ENCODE measurements around the gene FLOT2. TPM values are rescaled to one million over a fixed set of nuclear protein-coding genes. Genes with fewer than 3 reads are reported as not detected.

FLOT2 gene
- polyA plus RNA-seq, 3 donors from 2014 or later: 275 to 360 (median 296) TPM

DNA sequence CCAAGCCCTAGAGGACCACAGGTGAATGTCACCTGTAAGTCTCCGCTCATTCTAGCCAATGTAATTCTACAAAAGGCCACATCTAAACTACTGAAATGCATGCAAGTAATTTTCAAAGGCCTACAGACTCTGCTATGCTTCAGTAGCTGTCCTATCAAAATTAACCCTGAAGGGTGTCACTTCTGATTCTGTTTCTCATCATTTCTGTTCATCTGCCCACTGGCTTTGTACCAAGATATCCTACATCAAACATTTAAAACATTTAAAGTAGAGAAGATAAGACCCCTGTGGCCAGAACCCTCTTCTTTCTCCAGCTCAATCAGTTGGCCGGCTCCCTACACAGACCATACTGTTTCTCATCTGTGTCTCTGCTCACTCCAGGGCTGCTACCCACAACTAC is 32.3 kb upstream of the FLOT2 start:
- no peaks in the 10 kb centered on the region for H3K9me3 Mint-ChIP-seq
- peaks cover 55 to 67% of the 10 kb centered on the region in 2 donors for H3K4me1 Mint-ChIP-seq
- H3K27ac Mint-ChIP-seq: peak overlapping the region; percentile 30 to 94 (median 79)
- peaks cover 0 to 15% (median 8%) of the 10 kb centered on the region in 3 donors for H3K36me3 Mint-ChIP-seq
- H3K27me3 Mint-ChIP-seq (ENCODE audit: low read depth in 3 of 3): peaks cover 3 to 9% (median 5%) of the 10 kb centered on the region in 3 donors
- no peak for DNase-seq
- H3K4me3 Mint-ChIP-seq: no peak overlapping the region

DNA sequence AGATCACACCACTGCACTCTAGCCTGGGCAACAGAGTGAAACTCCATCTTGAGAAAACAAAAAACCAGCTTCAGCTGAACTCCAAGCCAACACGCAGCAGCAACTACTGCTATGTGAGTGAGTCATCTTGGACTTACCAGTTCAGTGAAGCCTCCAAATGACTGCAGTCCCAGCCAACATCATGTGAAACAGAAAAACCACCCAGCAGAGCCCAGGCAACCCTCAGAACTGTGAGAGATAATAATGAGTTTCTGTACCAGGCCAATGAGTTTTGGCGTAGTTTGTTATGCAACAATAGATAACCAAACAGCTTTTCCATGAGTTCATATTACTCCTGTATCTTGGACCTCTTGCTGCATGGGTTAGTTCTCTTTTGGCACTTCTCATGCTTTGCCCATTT is 30.5 kb upstream of the FLOT2 start:
- Mint-ChIP-seq H3K9me3 (no peaks in the 10 kb centered on the region), H3K36me3 (peaks cover 6 to 22% (median 17%) of the 10 kb centered on the region in 3 donors), H3K27me3 (ENCODE audit: low read depth in 3 of 3) (peaks cover 3 to 11% (median 5%) of the 10 kb centered on the region in 3 donors), H3K4me3 (no peak overlapping the region), H3K4me1 (peaks cover 61 to 70% of the 10 kb centered on the region in 2 donors), H3K27ac (peak overlapping the region; percentile 95 to 99 (median 97))
- DNase-seq: no peak

DNA sequence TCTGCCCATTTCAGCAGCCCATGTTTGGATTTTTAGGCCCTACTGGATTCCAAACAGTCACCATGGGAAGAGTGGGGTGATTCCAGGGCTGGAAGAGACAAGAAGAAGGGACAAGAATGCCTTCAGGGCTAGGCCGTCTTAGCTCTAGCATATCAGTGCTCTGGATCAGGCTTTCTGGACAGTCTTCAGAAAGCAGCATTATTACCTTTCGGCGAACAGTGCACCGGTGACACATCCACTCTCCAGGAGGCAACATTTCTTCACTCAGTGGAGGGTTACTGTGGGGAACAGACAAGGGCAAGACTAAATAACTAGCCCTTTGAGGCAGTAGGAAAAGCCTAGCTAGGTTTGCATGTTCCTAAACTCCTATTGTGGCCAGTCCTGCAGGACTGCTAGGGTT is 29.3 kb upstream of the FLOT2 start:
- DNase-seq: no peak
- H3K27ac Mint-ChIP-seq: peak overlapping the region; percentile 95 to 99 (median 97)
- peak overlapping the region; percentile 37 to 76 (median 63) for H3K4me3 Mint-ChIP-seq
- peaks cover 12 to 29% (median 23%) of the 10 kb centered on the region in 3 donors for H3K36me3 Mint-ChIP-seq
- peaks cover 3 to 13% (median 7%) of the 10 kb centered on the region in 3 donors for H3K27me3 Mint-ChIP-seq (ENCODE audit: low read depth in 3 of 3)
- peaks cover 66 to 76% of the 10 kb centered on the region in 2 donors for H3K4me1 Mint-ChIP-seq
- H3K9me3 Mint-ChIP-seq: no peaks in the 10 kb centered on the region

DNA sequence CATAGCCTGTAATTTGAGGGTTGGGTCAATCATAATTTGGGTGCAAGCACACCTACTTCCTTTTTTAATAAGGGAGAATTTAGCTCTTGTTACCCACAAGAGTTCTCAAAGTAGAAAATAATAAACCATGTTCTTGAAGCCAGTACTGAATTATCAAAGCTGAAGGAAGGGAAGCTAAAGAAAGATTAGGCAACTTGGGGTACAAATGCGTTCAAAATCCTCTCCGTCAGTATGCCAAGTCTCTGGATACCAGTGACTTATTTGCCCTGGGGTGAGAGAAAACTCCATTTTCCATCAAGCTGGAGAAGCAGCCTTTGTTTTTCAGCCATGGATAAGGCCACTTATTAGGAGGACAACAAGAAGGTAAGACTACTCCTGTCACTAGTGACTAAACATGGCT is 28.8 kb upstream of the FLOT2 start:
- Mint-ChIP-seq H3K9me3 (no peaks in the 10 kb centered on the region), H3K27me3 (ENCODE audit: low read depth in 3 of 3) (peaks cover 3 to 13% (median 7%) of the 10 kb centered on the region in 3 donors), H3K36me3 (peaks cover 16 to 33% (median 27%) of the 10 kb centered on the region in 3 donors), H3K27ac (peak overlapping the region; percentile 95 to 99 (median 97)), H3K4me3 (peak overlapping the region; percentile 57 to 79 (median 69)), H3K4me1 (peaks cover 66 to 80% of the 10 kb centered on the region in 2 donors)
- DNase-seq: no peak

DNA sequence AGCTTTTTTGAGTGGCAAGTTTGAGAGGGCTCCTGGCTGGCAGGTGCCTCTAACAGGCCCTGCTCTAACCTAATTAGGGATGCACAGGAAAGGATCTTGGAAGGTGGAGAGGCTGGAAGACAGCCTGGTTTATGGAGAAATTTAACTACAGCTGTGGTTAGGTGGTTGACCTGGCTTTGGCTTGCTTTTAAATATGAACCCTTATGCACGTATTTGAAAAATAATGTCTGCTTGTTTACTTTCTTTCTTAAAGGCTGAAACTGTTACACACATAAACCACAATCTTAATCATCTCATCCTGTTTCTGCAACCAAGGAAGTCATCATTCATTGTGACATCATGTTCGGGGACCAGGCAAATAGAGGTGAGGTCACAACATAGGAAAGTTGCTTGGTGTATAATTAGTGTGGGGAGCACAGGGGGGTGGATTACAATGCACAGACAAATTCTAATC is 28.4 kb upstream of the FLOT2 start:
- Mint-ChIP-seq H3K27ac (peak overlapping the region; percentile 95 to 99 (median 97)), H3K4me1 (peaks cover 66 to 80% of the 10 kb centered on the region in 2 donors), H3K36me3 (peaks cover 18 to 35% (median 29%) of the 10 kb centered on the region in 3 donors), H3K27me3 (ENCODE audit: low read depth in 3 of 3) (peaks cover 3 to 13% (median 7%) of the 10 kb centered on the region in 3 donors), H3K9me3 (no peaks in the 10 kb centered on the region), H3K4me3 (peak overlapping the region; percentile 57 to 79 (median 69))
- peak; percentile 88 to 89 (median 89) for DNase-seq

DNA sequence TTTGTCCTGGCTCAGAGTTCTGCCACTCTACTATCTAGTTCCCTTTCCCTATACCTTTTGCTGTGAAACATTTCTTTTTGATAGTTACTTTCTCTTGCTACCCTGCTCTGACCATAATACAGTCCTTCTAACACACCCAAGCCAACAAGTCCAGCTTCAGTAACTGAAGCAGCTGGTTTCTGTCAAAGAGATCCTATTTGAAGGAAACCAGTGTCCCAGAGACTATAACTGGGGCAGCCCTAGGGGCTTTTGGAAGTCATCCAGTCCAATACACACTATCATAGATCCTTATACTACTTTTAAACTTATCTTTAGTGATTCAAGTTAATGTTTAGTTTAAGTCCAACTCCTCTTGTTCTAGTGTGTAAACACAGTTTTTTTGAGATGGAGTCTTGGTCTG is 22.7 kb upstream of the FLOT2 start:
- Mint-ChIP-seq H3K27me3 (ENCODE audit: low read depth in 3 of 3) (peaks cover 0 to 4% (median 3%) of the 10 kb centered on the region in 3 donors), H3K4me1 (peaks cover 29 to 41% of the 10 kb centered on the region in 2 donors), H3K4me3 (no peak overlapping the region), H3K36me3 (peaks cover 27 to 69% (median 44%) of the 10 kb centered on the region in 3 donors), H3K9me3 (no peaks in the 10 kb centered on the region), H3K27ac (peak overlapping the region; percentile 2 to 79 (median 34))
- no peak for DNase-seq

DNA sequence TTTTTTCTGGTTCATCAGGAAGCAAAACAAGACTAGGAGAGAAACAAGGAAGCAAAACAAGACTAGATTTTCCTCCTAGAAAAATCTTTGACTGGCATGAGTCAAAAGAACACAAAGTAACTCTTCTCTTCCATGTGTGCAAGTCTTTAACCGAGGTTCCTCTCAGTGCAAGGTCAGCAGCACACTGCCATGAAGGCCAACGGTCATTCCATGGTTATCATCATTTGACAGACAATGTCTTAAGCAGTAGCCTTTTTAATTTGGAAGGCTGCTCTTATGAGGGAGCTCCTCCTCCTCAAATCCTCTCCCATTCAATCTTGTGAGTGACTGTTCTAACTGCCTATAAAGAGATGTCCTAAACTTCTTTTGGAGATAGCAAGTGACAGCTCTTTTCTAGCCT is 20.8 kb upstream of the FLOT2 start:
- H3K27me3 Mint-ChIP-seq (ENCODE audit: low read depth in 3 of 3): peaks cover 0 to 3% (median 2%) of the 10 kb centered on the region in 3 donors
- H3K27ac Mint-ChIP-seq: peak overlapping the region in 5 of 6 donors; percentile 46 to 87 (median 65)
- H3K4me1 Mint-ChIP-seq: peaks cover 10 to 22% of the 10 kb centered on the region in 2 donors
- no peak overlapping the region for H3K4me3 Mint-ChIP-seq
- peaks cover 29 to 69% (median 47%) of the 10 kb centered on the region in 3 donors for H3K36me3 Mint-ChIP-seq
- no peak for DNase-seq
- no peaks in the 10 kb centered on the region for H3K9me3 Mint-ChIP-seq

DNA sequence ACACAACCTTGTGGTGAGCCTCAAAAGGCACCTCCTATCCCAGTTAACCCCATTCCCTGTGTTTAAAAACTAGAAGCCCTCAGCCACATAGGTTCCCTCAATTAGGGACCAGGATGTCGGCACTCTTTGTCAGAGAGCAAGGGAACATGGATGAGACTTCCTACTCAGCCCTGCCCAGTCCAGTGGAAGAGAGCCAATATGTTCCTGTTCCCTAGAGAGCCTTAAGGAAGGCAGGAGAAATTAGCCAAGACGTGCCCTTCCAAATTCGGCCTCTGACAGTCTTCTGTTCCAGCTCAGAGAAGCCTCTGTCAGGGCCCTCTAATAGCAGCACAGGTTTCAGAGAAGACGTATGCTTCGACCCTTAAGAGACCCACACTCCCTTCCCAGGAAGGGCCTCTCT is 19.9 kb upstream of the FLOT2 start:
- peaks cover 0 to 6% (median under 1%) of the 10 kb centered on the region in 3 donors for H3K27me3 Mint-ChIP-seq (ENCODE audit: low read depth in 3 of 3)
- peak overlapping the region in 3 of 6 donors; percentile 2 to 64 (median 21) for H3K27ac Mint-ChIP-seq
- peaks cover 23 to 70% (median 45%) of the 10 kb centered on the region in 3 donors for H3K36me3 Mint-ChIP-seq
- no peaks in the 10 kb centered on the region for H3K9me3 Mint-ChIP-seq
- H3K4me1 Mint-ChIP-seq: peaks cover 5 to 13% of the 10 kb centered on the region in 2 donors
- DNase-seq: no peak
- no peak overlapping the region for H3K4me3 Mint-ChIP-seq

DNA sequence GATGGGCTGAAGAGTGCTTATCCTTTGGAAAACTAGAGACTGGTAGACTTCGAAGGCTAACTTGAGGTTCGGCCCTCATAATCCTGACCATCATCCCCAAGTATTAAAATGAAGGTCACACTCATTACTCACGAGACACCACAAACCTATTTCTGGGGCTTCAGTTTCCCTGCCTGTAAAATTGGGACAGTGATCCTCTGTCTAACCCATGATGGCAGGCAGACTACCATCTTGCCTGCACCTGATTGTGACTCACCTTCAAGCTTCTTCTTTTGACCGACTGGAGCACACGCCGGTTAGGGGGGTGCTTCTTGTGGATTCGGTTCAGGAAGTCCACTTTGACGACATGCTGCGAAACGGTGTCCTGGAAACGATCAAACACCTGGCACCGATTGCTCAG is 19.5 kb upstream of the FLOT2 start:
- Mint-ChIP-seq H3K9me3 (no peaks in the 10 kb centered on the region), H3K27me3 (ENCODE audit: low read depth in 3 of 3) (peaks cover 0 to 6% (median 0%) of the 10 kb centered on the region in 3 donors), H3K27ac (peak overlapping the region in 4 of 6 donors; percentile 57 to 74 (median 64)), H3K4me3 (no peak overlapping the region), H3K4me1 (peaks cover 4 to 11% of the 10 kb centered on the region in 2 donors), H3K36me3 (peaks cover 23 to 72% (median 44%) of the 10 kb centered on the region in 3 donors)
- DNase-seq: no peak

DNA sequence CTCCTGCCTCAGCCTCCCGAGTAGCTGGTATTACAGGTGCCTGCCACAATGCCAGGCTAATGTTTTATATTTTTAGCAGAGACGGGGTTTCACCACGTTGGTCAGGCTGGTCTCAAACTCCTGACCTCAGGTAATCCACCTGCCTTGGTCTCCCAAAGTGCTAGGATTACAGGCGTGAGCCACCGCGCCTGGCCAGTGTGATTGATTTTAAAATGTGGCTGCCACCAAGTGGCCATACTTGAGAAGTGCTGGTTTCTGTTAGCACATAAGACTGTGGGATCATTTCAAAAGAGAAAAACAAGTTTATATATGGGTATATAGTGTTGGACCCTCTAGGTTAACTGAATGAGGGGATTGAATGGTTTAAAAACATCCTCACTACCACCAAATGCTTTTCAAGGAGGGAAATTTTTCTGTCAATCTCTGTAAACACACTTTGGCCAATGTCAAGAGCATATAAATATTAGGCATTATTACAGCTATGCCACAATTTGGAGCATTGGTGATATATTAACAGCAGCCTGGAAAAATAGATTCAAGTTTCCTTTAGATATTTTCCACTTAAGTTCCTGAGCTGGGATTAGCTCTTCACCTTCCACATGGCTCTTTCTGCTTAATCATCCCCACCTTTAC is 18.9 kb upstream of the FLOT2 start:
- Mint-ChIP-seq H3K4me3 (no peak overlapping the region), H3K27ac (peak overlapping the region; percentile 57 to 87 (median 80)), H3K4me1 (peaks cover 4 to 7% of the 10 kb centered on the region in 2 donors), H3K36me3 (peaks cover 18 to 66% (median 40%) of the 10 kb centered on the region in 3 donors), H3K9me3 (no peaks in the 10 kb centered on the region), H3K27me3 (ENCODE audit: low read depth in 3 of 3) (peaks cover 0 to 6% (median 0%) of the 10 kb centered on the region in 3 donors)
- DNase-seq: peak; percentile 32 to 49 (median 37)

DNA sequence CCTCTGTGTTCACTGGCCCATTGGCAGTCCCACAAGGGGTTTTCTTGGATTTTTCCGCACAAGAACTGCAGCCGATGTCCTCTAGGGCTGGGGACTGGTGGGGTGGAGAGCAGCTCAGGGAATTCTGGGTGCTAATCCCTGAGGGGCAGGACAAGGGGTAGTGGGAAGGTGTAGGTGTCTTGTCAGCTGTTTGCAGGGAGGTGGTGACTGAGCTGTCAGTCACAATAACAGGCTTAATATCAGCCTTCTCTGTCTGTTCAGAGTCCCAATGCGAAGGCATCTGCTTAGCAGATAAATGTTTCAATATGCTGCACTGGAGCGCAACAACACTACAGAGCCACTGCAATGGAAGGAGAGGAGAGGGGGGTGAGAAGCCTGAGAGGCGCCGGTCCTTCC is 15.4 kb upstream of the FLOT2 start:
- H3K4me3 Mint-ChIP-seq: no peak overlapping the region
- peaks cover 3 to 6% of the 10 kb centered on the region in 2 donors for H3K4me1 Mint-ChIP-seq
- H3K27ac Mint-ChIP-seq: no peak overlapping the region
- peaks cover 21 to 63% (median 33%) of the 10 kb centered on the region in 3 donors for H3K36me3 Mint-ChIP-seq
- peaks cover 0 to 6% (median 0%) of the 10 kb centered on the region in 3 donors for H3K27me3 Mint-ChIP-seq (ENCODE audit: low read depth in 3 of 3)
- DNase-seq: no peak
- no peaks in the 10 kb centered on the region for H3K9me3 Mint-ChIP-seq

DNA sequence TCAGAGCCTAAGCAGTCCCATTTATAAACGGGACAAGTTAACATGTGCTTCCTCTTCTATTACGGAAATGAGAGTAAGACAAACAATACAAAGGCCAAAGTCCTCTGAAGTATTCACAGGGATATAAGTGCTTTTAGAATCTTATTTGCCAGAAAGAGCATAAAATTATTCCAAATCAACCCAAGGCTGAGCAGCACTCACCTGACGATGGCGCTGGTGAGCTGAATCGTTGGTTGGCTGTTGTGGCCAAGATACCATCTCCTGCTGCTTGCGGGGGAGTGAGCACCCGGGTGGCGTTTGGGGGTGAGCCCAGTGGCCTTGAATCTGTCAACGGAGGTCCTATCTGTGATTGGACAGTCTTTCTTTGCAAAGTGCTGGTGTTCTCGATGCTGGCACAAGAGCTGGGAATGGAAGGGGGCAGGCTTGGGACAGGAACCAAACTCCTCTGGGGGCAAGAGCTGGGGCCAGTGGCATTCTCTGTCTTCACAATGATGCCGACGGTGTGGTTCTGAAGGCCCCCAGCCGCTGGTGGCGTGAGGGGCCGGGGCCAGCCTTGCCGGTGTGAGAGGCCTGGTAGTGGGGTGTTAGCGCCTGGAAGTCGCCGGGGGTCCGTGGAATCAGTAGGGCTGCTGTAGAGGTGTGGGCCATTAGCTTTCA is 14.9 kb upstream of the FLOT2 start:
- peak overlapping the region in 2 of 6 donors; percentile 14 to 19 for H3K27ac Mint-ChIP-seq
- peaks cover 0 to 6% (median 2%) of the 10 kb centered on the region in 3 donors for H3K27me3 Mint-ChIP-seq (ENCODE audit: low read depth in 3 of 3)
- H3K4me1 Mint-ChIP-seq: peaks cover 3 to 6% of the 10 kb centered on the region in 2 donors
- H3K36me3 Mint-ChIP-seq: peaks cover 21 to 66% (median 30%) of the 10 kb centered on the region in 3 donors
- H3K9me3 Mint-ChIP-seq: no peaks in the 10 kb centered on the region
- no peak overlapping the region for H3K4me3 Mint-ChIP-seq
- no peak for DNase-seq

DNA sequence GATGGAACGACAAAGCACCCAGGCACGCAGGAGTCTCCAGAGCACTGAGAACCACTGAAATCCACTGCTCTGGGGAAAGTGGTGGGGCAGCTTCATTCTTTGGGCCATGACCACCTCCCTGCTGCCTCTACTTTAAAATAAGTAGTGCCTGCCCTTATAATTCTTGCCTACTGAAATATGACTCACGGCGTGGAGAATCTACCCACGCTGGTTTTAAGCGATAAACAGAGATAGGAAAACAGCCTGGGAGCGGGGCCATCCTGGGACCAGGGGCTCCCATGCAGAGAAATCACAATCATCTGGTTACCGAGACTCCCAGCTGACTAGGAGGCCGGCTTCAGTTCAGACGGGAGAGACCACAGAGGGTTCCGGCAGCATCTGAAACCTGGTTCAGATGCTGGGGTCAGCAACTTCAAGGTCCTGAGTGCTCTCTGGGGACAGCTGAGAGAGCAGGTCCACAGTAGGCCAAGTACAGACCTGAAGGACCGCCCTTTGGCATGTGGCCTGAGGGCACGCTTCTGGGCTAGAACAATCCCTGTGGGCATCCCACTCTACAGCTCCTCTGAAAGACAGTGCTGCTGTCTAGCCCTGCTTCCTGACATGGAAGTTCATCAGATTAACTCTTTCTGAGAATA is 14.0 kb upstream of the FLOT2 start:
- no peak for DNase-seq
- Mint-ChIP-seq H3K27me3 (ENCODE audit: low read depth in 3 of 3) (peaks cover under 1 to 6% (median 2%) of the 10 kb centered on the region in 3 donors), H3K27ac (peak overlapping the region in 1 of 6 donors; percentile 19), H3K4me3 (no peak overlapping the region), H3K9me3 (no peaks in the 10 kb centered on the region), H3K4me1 (peaks cover 3 to 5% of the 10 kb centered on the region in 2 donors), H3K36me3 (peaks cover 18 to 67% (median 35%) of the 10 kb centered on the region in 3 donors)

Measured in immature natural killer cell (primary cell).